HG03571 (cell line): Measurements from ENCODE around the gene RANBP3.
"Not testable (repeated sequence)": the region's sequence is repeated elsewhere in the genome, so short reads cannot be mapped to it uniquely, and the experiment has no call there.

ENCODE experiments used
- ATAC-seq: cut with Tn5 transposase; IDR thresholded peaks from one replicate; pipeline ENCODE4 v1.9.1; 2021; ENCODE audit not compliant: unreplicated experiment

RANBP3 gene

DNA sequence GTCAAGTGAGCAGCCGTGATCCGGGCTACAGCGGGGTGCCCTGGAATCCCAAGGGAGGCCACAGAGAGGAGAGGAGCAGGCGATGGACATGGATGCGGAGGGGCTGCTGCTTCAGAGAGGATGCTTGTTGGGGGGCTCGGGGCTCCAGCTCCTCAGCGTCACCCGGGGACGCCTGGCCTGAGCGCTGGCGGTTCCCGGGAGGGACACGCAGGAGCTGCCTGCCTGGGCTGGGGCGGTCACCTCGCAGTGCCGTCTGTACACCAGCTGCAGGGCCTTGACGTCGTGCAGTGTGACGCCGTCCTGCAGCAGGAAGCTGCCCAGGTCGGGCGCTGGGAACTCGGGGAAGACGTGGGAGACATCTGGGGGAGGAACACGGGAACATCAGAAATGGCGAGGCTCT lies 29.9 kb upstream of the RANBP3 start:
- no peak for ATAC-seq

DNA sequence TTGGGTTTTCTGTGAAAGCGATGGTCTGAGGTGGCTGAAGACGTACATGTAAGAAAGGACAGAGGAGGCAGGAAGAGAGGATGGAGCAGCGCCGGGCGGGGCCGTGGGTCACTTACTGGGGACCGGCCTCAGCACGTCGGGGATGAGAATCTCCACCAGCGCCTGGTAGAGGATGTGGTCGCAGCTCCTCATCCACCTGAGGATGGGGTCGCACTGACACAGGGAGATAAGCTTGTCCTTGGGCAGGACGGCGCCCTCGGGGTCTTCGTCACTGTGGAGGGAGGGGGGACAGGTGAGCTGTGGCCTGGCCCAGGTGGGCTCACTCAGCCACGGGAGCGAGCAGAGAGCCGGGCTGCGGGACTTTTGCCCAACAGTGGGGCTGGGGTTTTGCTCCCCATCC lies 29.0 kb upstream of the RANBP3 start:
- ATAC-seq = no peak

DNA sequence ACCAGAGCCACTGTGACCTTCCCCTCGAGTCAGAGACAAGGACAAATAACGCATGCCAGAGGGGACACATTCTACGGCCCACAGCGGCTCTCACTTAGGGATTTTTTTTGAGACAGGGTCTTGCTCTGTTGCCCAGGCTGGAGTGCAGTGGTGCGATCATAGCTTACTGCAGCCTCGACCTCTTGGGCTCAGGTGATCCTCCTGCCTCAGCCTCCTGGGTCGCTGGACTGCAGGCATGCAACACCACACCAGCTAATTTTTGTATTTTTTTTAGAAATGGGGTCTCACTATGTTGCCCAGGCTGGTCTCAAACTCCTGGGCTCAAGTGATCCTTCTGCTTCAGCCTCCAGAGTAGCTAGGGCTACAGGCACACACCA lies 28.1 kb upstream of the RANBP3 start:
- not testable (repeated sequence) for ATAC-seq

DNA sequence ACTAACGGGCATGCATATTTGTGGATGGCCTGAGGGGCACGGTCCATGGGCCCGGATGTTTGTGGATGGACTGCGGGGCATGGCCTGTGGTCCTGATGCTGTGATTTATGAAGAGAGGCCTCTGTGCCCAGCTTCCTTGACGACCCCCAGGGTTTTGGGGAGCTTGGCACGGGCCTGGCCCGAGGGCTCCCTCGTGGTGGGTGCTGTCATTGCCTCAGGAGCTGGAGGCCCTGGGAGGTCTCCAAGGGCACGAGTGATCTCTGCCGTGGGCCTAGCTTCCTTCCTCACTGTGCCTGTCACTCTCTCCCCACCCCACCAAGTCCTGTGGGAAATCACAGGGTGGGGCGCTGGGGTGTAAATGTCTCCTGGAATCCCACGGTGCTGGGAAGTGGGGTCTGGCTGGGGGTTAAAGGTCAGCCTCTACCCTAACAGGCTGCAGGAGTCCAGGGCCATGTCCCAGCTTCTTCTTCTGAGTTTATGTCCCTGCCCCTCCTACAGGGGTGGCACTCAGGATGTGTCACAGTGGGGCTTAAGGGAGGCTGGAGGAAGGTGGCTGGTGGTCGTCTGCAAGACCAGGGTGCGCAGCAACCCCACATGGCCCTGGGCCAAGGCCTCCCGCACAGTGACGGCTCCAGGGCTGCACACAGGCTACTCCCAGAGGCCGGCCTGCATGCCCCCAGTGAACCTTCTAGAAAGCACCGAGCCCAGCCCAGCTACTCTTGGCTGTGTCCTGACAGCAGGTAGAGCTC lies 27.6 kb upstream of the RANBP3 start:
- ATAC-seq = no peak

DNA sequence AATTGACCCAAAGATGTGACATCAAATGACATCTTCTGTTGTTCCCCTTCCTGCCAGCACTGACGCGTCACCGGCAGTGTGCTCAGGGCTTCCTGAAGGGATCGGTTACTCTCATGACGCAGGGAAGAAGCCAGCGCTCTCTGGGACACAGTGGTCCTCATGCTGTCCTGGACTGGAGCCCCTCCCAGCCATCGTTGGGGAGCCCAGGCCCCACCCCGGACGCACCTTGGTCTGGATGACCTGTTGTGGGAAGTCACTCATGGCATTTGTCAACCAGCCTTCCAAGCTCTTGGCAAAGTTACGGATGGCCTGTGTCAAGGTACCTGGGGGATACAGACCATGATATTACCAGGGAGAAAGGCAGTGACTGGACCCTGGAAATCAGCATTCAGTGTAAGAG lies 26.0 kb upstream of the RANBP3 start:
- ATAC-seq = no peak

DNA sequence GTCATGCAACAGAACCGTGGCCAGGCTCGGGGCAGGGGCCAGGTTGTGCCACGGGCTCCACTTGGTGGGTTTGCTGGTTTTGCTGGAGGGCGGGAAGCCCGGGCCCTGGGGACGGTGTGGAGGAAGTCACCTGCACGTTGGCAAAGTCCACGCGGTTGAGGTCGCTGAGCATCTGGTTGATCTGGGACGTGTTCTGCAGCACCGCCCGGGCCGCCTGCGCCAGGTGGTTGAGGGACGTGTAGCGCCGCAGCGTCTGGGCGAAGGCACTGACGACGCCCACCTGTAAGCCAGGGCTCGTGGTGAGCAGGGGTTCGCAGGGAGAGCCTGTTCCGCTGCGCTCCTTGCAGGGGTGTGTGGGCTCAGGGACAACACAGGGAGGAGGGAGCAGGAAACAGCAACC lies 24.7 kb upstream of the RANBP3 start:
- no peak for ATAC-seq

DNA sequence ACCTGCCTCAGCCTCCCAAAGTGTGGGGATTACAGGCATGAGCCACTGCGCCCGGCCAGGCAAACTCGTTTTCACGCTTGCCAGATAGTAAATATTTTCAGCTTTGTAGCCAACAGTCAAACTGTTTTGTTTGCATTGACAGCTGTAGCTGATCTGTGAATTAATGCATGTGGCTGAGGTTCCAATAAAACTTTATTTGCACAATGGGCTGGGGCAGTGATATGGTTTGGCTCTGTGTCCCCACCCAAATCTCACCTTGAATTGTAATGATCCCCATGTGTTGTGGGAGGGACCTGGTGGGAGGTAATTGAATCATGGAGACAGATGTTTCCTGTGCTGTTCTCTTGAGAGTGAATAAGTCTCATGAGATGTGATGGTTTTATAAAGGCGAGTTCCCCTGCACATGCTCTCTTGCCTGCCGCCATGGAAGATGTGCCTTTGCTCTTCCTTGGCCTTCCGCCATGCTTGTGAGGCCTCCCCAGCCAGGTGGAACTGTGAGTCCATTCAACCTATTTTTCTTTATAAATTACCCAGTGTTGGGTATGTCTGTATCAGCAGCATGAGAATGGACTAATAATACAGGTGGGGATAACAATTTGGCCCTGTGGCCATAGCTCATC lies 22.4 kb upstream of the RANBP3 start:
- no peak for ATAC-seq

DNA sequence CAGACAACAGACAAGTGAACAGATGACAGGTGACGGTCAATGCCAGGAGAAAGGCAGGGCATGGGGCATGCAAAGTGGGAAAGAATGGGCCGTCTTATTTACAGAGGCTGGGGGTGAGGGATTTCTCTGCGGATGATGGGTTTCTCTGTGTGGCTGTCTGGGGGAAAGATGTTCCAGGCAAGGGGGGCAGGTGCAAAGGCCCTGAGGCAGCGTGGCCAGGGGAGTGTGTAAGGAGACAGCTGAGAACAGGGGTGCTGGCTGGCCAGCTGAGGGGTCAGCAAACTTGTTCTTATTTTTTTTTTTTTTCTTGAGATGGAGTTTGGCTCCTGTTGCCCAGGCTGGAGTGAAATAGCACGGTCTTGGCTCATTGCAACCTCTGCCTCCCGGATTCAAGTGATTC lies 21.8 kb upstream of the RANBP3 start:
- no peak for ATAC-seq

DNA sequence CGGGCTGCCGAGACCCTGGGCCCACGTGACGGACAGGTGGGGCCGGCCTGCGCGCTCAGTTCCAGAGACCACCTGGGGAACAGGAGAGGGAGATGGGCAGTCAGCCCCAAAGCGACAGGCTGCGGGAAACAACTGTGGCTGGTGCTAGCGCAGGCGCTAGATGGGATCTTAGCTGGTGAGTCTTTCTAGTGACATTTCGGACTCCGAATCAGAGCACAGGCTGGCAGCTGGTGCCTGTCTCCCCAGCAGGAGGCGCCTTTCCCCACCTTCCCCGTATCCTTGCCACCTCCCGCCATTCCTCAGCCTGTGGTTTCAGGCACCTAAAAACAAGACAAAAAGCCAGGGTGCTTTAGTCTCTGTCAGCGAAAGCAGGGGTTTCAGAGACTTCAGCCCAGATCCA lies 19.4 kb upstream of the RANBP3 start:
- ATAC-seq = no peak

DNA sequence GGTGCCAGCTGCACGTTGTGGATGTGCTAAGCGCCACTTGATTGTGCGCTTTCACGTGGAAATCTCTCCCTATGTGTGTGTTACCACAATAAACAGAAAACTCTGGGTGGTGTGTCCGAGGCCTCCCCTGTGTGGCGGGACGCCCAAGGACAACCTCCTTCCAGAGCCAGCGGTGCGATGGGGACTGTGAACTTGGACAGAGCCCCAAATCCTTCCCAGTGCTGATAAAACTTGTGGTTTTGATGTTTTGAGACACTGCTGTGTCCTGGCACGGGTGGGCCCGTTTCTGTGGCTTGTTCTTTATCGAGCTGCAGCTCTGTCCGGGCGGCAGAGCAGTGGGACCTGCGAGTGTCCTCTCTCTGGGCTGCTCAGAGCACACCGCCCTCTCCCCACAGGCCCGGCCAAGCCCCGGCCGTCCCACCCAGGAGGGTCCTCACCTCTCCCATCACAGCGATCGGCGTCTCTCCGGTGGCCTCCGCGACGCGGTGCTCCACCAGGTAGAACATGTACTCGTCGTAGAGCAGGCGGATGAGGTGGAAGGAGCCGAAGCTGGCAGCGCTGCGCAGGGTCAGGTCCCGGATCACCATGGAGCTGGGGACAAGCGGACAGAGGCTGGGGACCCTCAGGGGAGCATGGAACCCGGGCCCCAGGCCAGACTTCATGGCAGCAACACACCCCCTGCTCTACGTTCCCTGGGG lies 18.8 kb upstream of the RANBP3 start:
- ATAC-seq = no peak

DNA sequence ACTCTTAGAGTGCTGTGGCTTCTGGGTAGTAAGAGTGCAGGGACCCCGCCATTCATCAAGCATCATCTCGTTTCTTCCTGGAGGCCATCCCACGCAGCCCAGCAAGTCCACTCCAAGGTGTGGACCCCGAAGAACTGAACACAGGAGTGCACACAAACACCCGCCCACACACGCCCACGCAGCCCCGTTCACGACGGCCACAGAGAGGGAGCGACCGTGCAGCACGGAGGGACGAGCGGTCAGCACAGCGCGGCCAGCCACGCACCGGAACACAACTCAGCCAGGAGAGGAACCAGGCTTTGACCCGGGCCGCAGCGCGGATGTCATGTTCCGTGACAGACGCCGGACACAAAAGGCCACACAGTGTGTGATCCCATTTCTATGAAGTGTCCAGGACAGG lies 18.2 kb upstream of the RANBP3 start:
- no peak for ATAC-seq

DNA sequence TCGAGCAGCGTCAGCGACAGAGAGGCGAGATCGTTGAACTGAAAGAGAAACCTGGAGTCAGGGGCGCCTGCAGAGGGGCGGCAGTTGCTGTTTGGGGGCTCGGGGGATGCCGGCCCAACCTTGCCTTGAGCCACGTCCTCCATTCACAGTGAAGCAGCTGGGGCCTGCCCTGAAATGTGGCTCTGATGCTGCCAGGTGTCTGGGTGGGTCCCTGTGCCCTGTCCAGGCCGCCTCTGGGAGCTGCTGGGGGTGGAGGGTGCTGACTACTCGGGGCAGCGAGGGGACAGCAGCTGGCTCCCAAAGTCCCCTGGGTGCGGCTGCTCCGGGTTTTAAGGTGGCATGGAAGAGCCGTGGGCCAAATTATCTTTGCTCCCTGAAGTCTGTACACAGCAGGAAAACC lies 17.7 kb upstream of the RANBP3 start:
- no peak for ATAC-seq

DNA sequence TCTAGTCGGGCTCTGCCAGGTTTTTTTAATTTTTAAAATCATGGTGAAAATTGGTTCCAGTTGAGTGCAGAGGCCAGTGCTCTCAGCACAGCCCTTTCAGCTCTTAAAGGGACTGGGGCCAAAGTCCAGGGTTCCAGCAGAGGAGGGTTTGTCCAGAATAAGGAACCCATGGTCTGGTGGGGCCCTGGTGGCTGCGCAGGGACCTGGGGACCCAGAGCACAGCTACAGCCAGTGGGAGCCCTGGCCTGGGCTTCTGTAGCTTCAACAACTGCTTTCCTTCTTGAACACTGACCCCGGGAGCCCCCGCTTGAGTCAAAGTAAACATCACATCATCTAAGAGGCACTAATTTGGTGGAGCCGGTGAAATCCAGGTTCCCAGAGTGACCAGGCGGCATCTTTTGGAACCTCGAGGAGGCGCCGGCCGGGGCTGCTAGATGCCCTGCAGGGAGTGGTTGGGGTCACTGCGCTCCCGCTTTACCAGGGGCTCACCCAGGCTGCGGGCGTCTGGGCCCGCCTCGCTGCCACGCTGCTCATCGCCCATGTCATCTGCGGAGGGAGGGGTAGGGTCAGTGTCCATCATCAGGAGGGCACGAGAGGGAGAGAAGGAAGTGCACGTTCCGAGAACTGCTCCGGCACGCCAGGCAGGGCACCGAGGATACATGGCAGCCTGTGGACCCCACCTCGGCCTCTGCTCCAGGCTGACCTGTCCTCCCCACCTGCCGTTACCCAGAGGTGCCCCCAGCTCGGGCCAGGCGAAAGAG lies 16.6 kb upstream of the RANBP3 start:
- ATAC-seq = no peak

DNA sequence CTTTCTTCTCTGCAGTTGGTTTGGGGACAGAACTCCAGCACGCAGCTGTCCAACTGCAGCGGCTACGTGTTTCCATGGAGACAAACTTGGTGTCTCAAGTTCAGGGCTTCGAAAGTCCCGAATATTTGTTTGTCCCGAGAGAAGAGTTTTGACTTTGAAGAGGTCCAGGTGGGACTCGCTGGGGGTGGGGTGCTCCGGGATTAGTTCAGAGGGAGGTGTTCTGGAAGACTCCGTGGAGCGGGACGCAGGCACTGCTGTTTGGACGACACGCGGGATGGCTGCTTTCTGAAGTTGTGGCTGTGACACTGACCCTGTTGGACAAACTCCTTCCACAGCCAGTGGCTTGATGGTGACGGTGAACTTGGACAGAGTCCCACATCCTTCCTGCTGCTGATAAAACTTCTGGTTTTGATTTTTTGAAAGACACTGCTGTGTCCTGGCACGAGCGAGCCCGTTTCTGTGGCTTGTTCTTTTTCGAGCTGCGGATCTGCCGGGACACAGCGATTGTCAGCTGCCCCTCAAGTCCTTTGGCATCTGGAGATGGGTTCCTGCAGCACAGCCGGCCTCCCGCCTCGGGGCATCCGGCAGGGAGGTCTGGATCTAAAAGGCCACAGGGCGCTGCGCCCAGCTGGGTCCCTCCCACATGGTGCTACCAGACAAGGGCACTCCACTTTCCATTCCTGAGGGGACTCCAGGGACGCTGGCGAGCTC lies 15.9 kb upstream of the RANBP3 start:
- ATAC-seq = no peak

DNA sequence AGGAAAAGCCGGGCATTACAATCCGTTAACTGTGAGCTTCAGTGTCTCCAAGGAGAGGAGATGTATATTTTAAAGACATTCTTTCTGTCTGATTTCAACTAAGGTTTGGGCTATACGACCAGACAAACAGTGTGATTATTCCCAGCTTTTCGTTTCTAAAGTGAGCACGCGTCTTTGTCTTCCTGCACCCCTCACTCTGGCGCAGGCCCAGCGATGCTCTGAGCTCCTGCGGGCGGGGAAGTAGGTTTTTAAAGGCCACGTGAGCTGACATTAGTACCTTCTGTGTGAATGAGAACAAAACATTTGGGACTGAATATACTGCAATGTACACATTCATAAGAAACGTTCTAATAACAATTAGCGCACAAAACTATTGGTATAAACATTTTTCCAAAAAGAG lies 15.3 kb upstream of the RANBP3 start:
- no peak for ATAC-seq

DNA sequence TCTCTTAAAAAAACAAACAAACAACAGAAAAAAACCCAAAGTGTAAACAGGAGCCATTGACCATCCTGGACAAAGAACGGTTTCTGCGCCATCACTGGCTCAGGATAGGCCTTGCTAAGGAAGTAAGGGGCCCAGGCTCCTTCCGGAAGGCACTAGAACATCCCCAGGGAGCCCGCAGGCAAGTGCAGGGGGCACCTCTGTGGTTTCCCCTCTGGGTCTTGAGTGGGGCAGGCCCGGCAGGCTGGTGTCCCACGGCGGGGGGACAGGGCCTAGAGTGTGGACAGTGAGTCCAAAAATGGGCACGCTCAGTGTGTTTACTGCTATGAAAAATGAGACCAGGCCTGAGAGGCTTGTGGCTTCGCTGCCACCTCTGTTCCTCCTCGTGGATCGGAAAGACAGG lies 14.8 kb upstream of the RANBP3 start:
- ATAC-seq = no peak

DNA sequence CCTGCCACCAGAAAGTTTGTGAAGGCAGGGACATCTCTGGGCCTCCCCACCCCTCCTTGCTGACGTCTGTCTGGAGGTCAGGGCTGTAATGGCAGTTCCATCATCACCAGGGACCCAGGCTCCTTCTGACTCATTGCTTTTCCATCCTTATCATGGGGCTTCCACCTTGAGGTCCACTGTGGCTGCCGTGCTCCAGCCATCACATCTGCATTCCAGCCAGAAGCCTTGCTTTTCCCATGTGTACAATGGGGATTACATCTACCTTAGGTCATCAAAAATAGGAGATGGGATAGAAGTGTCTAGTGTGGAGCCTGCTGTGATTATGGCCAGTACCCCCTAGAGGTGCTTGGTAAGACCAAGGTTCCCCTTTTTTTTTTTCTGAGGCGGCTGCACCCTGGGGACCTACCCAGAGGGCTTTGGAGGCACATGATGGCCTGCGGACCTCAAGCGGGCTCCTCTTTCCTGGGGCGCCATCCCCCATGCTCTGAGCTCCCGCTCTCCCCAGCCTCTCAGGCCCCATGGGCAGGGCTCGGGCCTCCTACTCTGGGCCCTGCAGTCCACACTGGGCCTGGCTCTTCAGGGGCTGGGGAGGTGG lies 13.4 kb upstream of the RANBP3 start:
- ATAC-seq = no peak

DNA sequence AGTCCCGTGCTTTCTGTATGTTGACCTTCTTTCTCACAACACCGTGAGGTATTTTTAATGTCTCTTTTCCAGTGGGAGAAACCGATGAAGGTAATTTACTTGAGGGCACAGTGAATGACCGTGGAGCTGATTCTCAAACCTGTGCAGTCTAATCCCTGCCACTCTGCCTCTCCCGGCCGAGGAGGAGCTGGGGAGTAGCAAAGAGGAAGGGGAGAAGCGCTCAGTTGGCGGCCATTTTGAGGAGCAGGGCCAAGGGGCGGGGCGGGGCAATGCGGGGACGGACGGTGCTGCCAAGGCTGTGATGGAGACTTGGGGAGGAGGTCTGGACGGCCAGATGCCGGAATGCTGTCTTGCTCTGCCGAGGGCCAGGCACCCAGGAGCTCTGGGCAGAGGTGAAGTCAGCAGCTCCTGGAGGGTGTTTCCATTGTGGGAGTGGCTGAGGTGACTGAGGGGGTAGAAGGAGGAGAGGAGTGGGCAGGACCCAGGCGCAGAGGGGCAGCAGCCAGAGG lies 12.4 kb upstream of the RANBP3 start:
- ATAC-seq = no peak

DNA sequence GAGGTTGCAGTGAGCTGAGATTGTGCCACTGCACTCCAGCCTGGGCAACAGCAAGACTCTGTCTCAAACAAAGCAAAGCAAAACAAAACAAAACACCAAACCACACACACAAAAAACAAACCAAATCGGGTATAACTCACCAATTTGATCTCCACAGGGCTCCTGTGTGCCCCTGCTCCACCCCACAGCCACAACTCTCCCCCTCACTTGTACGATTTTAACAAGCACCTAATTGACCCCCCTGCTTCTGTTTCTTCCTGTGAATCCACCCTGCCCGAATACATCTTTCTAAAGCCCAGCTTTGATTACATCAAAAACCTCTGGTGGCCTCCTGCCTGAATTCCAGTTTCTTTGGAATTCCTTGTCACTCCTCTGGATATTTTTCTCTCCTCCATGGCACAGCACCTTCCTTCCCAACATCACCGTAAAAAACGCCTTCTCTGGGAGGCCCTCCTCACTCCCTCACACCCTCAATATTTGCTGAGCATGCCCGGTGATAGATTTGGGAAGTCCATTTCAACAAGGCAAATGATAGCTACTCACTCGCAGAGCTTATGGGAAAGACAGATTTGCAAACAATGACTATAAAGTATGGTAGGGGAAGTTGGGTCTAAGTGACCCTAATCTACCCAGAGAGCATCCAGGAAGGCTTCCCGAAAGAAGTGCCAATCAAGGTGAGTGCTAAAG lies 11.6 kb upstream of the RANBP3 start:
- no peak for ATAC-seq
